Sigmoid colon (tissue), 4 donors: Measurements from ENCODE around the gene CCDC178.

Source experiments
- CTCF ChIP-seq, 4 experiments: fragments of 450-650 bp in 3 of 4; fragments of 200-600 bp in 1 of 4; IDR thresholded peaks; one replicate each; pipeline ENCODE4 v1.5.1; 2016 to 2019; ENCODE audit warnings: antibody characterized with exemption in 4 of 4, mild to moderate bottlenecking in 3 of 4, moderate library complexity in 2 of 4
- EP300 ChIP-seq, 4 donors: sonication (generic); formaldehyde crosslinking; IDR thresholded peaks; one replicate each; pipeline ENCODE4 v1.6.1; 2017; ENCODE audit warnings: antibody characterized with exemption in 4 of 4

GRCh38 chr18:32915516-32915915 lies 525.0 kb downstream of the CCDC178 start:
- TF ChIP-seq CTCF (IDR thresholded peaks at IDR 0.05) = no peak
- no peak for TF ChIP-seq EP300 (IDR thresholded peaks at IDR 0.05)
